NCI-H1417 treated with DMSO at 0.1 percent for 48 hours (cell line): ENCODE data around the gene GNS.
"Not testable (repeated sequence)": the region's sequence is repeated elsewhere in the genome, so short reads cannot be mapped to it uniquely, and the experiment has no call there.

ENCODE experiments used
- DNase-seq: peaks from one replicate; lab custom pipeline; 2025; lab: John Stamatoyannopoulos, UW

GNS gene

GRCh38 chr12:64759035-64759894, at the start of gene GNS:
Gene GNS, minus strand, starts transcription at chr12:64759406. Its CDS starts 130 bp downstream, at chr12:64759276.
- peak; percentile 86 for DNase-seq

DNA sequence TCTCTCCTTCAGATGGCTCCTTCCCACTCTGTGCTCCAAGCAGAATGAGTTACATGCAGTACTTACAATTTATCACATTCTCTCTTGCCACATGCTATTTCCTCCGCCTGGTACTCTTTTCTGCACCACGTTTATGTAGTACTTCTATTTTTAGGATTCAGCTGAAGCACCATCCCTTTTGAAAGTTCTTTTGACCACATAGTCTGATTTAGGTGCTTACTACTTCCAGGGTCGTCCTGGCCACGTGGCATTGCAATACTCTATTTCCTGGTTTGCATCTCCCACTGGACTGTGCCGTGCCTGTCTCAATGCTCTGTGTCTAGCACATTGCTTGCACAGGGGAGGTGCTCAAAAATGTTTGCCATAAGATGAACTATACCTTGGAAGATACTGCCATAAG, 48.9 kb upstream of the GNS start:
- DNase-seq: no peak

DNA sequence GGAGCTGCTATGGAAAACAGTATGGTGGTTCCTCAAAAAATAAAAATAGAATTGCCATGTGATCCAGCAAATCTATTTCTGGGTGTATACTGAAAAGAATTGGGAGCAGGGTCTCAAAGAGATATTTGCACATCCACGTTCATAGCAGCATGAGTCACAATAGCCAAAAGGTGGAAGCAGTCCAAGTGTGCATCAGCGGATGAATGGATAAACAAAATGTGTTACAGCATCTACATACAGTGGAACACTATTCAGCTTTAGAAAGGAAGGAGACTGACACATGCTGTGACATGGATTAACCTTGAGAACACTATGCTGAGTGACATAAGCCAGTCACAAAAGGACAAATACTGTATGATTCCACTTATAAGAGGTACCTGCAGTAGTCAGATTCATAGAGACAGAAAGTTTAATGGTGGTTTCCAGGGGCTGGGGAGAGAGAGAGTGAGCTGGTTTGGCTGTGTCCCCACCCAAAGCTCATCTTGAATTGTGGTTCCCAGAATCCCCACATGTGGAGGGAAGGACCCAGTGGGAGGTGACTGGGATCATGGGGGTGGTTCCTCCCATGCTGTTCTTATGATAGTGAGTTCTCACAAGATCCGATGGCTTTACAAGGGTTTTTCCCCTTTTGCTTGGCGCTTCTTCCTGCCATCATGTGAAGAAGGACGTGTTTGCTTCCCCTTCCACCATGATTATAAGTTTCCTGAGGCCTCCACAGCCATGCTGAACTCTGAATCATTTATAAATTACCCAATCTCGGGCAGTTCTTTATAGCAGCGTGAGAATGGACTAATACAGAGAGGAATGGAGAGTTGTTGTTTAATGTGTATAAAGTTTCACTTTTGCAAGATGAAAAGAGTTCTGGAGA, 47.6 kb upstream of the GNS start:
- DNase-seq: no peak

- DNase-seq: no peak
These were observed 47.0 kb upstream of the GNS start for GRCh38 chr12:64806173-64806572.

DNA sequence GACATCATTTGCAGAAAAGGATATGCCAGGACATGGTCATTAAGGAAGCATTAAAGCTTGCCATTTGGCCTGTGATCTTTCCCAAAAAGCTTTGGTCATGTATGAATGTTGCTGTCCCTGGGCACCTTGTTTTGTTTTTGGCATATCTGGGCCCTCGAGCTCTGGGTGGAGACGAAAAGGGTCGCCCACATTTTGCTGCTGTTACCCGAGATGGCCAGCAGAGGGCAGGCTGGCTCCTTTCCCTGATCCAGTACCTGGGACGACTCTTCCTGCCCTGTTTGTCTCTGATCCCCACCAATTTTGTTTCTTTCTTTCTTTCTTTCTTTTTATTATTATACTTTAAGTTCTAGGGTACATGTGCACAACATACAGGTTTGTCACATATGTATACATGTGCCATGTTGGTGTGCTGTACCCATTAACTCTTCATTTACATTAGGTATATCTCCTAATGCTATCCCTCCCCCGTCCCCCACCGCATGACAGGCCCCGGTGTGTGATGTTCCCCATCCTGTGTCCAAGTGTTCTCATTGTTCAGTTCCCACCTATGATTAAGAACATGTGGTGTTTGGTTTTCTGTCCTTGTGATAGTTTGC, 43.1 kb upstream of the GNS start:
- not testable (repeated sequence) for DNase-seq

- DNase-seq: no peak
These were observed 42.2 kb upstream of the GNS start for GRCh38 chr12:64801381-64801780.

- DNase-seq: no peak
These were observed 41.4 kb upstream of the GNS start for GRCh38 chr12:64800640-64801039.

DNA sequence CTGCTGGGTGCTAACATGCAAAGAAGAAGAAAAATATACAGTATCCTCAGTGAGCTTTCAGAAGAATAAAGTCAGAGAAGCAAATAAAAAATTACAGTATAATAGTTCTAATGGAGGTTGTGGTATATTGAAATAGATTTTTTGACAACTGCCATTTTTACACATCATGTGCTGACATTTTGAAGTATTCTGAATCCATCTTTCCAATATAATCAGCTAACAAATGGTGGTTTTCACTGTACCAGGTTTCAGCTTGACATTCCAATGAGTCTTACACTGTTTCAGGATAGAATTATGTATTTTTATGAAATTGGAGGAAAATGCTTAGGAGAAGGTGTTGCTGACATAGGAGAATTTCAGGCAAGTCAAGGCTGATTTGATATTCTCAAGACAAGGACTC, 39.0 kb upstream of the GNS start:
- DNase-seq: no peak

GRCh38 chr12:64797156-64797555, 38.0 kb upstream of the GNS start:
- DNase-seq: no peak

- DNase-seq: peak; percentile 68
These were observed 37.1 kb upstream of the GNS start for GRCh38 chr12:64796205-64796845.

DNA sequence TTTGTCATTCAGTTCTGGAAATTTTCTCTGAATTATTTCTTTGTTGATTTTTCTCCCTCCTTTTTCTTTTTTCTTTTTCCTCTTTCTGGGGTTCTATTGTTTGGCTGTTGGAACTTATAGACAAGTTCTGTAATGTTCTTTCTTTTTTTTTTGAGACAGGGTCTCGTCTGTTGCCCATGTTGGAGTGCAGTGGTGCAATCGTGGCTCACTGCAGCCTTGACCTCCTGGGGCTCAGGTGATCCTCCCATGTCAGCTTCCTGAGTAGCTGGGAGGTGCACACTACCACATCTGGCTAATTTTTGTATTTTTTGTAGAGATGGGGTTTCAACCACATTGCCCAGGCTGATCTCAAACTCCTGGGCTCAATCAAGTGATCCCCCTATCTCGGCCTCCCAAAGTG, 35.1 kb upstream of the GNS start:
- DNase-seq: no peak

GRCh38 chr12:64793610-64794009, 34.4 kb upstream of the GNS start:
- no peak for DNase-seq

DNA sequence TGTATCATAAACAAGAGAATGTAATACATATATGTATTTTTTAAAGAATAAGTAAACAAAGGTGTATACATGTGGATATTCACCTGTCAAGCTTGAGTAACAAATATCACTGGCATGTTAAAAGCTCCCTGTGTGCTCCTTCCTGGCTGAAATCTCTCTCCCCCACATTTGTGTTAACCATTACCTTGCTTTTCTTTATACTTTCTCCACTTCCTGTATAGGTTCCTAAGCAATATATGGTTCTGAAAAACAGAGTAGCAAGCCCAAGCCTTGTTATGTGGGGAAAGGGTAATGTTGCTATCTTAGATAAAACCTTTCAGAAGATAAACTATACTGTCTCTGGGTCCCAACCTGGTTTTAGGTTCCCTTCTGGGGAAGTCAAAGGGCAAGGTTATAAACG, 32.9 kb upstream of the GNS start:
- DNase-seq: no peak

DNA sequence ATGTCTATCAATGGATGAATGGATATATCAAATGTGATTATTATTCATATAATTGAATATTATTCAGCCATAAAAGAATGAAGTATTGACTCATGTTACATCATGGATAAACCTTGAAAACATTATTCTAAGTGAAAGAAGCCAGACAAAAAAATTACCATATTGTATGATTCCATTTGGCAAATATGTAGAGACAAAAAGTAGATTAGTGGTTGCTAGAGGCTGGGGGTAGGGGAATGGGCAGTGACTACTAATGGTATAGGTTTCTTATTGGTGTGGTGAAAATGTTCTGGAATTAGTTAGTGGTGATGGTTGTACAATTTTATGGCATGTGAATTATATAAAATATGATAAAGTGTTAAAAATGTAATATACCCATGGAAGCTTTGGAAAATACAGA, 31.8 kb upstream of the GNS start:
- no peak for DNase-seq

- no peak for DNase-seq
These were observed 31.0 kb upstream of the GNS start for GRCh38 chr12:64790166-64790565.

GRCh38 chr12:64785838-64786237, 26.6 kb upstream of the GNS start:
- no peak for DNase-seq

- no peak for DNase-seq
These were observed 23.1 kb upstream of the GNS start for GRCh38 chr12:64782191-64782876.

GRCh38 chr12:64781280-64782190, 22.3 kb upstream of the GNS start:
- DNase-seq: no peak

GRCh38 chr12:64780531-64781279, 21.5 kb upstream of the GNS start:
- DNase-seq: peak; percentile 37

GRCh38 chr12:64780132-64780530, 20.9 kb upstream of the GNS start:
- no peak for DNase-seq
